ENCODE data around the gene JMY.
"Not testable (repeated sequence)": the region's sequence is repeated elsewhere in the genome, so short reads cannot be mapped to it uniquely, and the experiment has no call there.

The JMY gene

GRCh38 chr5:79236970-79237739 lies 1.2 kb downstream of the JMY start:
- no peak for DNase-seq (ENCODE audit: low read depth, low spot score)

- DNase-seq (ENCODE audit: low read depth, low spot score), result no peak
Measured at GRCh38 chr5:79237740-79238560, 2.0 kb downstream of the JMY start.

GRCh38 chr5:79240561-79240960 lies 4.6 kb downstream of the JMY start:
- no peak for DNase-seq (ENCODE audit: low read depth, low spot score)

- DNase-seq (ENCODE audit: low read depth, low spot score), result no peak
Measured at GRCh38 chr5:79241535-79241979, 5.6 kb downstream of the JMY start.

GRCh38 chr5:79242242-79243039 lies 6.5 kb downstream of the JMY start:
- no peak for DNase-seq (ENCODE audit: low read depth, low spot score)

GRCh38 chr5:79243224-79243623 lies 7.3 kb downstream of the JMY start:
- no peak for DNase-seq (ENCODE audit: low read depth, low spot score)

- not testable (repeated sequence) for DNase-seq (ENCODE audit: low read depth, low spot score)
Measured at GRCh38 chr5:79254067-79254466, 18.1 kb downstream of the JMY start.

GRCh38 chr5:79255786-79256557 lies 20.0 kb downstream of the JMY start:
- no peak for DNase-seq (ENCODE audit: low read depth, low spot score)

GRCh38 chr5:79256563-79256962 lies 20.6 kb downstream of the JMY start:
- no peak for DNase-seq (ENCODE audit: low read depth, low spot score)

GRCh38 chr5:79257314-79257713 lies 21.4 kb downstream of the JMY start:
- no peak for DNase-seq (ENCODE audit: low read depth, low spot score)

- no peak for DNase-seq (ENCODE audit: low read depth, low spot score)
Measured at GRCh38 chr5:79258801-79259200, 22.9 kb downstream of the JMY start.

GRCh38 chr5:79259383-79259782 lies 23.5 kb downstream of the JMY start:
- no peak for DNase-seq (ENCODE audit: low read depth, low spot score)

GRCh38 chr5:79259810-79260209 lies 23.9 kb downstream of the JMY start:
- DNase-seq (ENCODE audit: low read depth, low spot score), result no peak

GRCh38 chr5:79261897-79262296 lies 26.0 kb downstream of the JMY start:
- DNase-seq (ENCODE audit: low read depth, low spot score), result no peak

GRCh38 chr5:79263290-79263689 lies 27.4 kb downstream of the JMY start:
- DNase-seq (ENCODE audit: low read depth, low spot score), result no peak

GRCh38 chr5:79267180-79267579 lies 31.2 kb downstream of the JMY start:
- no peak for DNase-seq (ENCODE audit: low read depth, low spot score)

GRCh38 chr5:79269733-79270166 lies 33.8 kb downstream of the JMY start:
- DNase-seq (ENCODE audit: low read depth, low spot score), result no peak

GRCh38 chr5:79273341-79273740 lies 37.4 kb downstream of the JMY start:
- DNase-seq (ENCODE audit: low read depth, low spot score), result no peak

- no peak for DNase-seq (ENCODE audit: low read depth, low spot score)
Measured at GRCh38 chr5:79284846-79285245, 48.9 kb downstream of the JMY start.

GRCh38 chr5:79285285-79285684 lies 49.4 kb downstream of the JMY start:
- no peak for DNase-seq (ENCODE audit: low read depth, low spot score)

GRCh38 chr5:79285833-79286232 lies 49.9 kb downstream of the JMY start:
- no peak for DNase-seq (ENCODE audit: low read depth, low spot score)
